GM18508 (cell line): ENCODE measurements around the gene ZSCAN5C.
"Not testable (repeated sequence)": the region's sequence is repeated elsewhere in the genome, so short reads cannot be mapped to it uniquely, and the experiment has no call there.

Experiments
- ATAC-seq: cut with Tn5 transposase; IDR thresholded peaks from one replicate; pipeline ENCODE4 v1.9.1; 2021; ENCODE audit warnings: moderate number of reproducible peaks; ENCODE audit not compliant: insufficient read depth, unreplicated experiment

ZSCAN5C gene

GRCh38 chr19:56191711-56192110 lies 10.4 kb upstream of the ZSCAN5C start:
- ATAC-seq, result no peak

- no peak for ATAC-seq
Observed at GRCh38 chr19:56193981-56194640, 8.0 kb upstream of the ZSCAN5C start.

DNA sequence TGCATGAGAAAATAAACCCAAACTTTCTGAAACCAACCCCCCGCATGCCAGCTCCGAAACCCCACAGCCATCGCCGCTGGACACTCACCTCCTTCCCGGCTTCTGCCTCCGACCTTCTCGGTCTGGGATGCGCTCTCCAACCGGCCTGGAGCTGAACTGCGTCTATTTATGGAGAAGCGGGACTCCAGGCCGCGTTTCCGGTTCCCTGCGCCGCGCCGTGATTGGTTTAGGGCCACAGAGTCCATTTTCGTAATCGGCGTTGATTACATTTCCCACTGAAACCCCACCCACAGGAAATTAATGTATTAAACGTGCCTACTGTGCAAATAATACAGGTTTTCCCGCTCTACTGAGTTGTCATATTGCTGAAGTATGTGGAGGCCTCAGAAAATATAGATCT lies 4.4 kb upstream of the ZSCAN5C start, which contains the start of gene ZSCAN5B:
Gene ZSCAN5B, minus strand, starts transcription at position 138 of the 400 bp plus-strand sequence. CDS start 4,731 bp downstream, outside the sequence.
- ATAC-seq, result not testable (repeated sequence)

DNA sequence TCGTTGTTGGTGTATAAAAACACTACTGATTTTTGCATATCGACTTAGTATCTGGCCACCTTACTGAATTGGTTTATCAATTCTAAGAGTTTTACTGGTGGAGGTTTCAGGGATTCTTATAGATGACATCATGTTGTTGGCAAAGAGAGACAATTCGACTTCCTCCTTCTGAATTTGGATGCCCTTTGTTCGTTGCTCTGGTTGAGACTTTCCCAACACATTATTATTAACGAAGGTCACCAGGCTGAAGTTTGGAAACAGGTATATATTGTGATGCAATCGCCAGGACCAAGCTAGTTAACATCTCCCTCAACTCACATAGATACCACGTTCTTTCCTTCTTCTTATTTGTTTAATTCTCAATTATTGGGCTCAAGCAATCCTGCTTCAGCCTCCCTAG lies 2.4 kb upstream of the ZSCAN5C start:
- no peak for ATAC-seq

GRCh38 chr19:56207581-56207980 lies 5.5 kb downstream of the ZSCAN5C start:
- ATAC-seq, result not testable (repeated sequence)

- no peak for ATAC-seq
Observed at GRCh38 chr19:56209091-56209490, 7.0 kb downstream of the ZSCAN5C start.

GRCh38 chr19:56210036-56210435 lies 8.0 kb downstream of the ZSCAN5C start:
- not testable (repeated sequence) for ATAC-seq

GRCh38 chr19:56211718-56212117 lies 9.6 kb downstream of the ZSCAN5C start:
- ATAC-seq, result no peak

DNA sequence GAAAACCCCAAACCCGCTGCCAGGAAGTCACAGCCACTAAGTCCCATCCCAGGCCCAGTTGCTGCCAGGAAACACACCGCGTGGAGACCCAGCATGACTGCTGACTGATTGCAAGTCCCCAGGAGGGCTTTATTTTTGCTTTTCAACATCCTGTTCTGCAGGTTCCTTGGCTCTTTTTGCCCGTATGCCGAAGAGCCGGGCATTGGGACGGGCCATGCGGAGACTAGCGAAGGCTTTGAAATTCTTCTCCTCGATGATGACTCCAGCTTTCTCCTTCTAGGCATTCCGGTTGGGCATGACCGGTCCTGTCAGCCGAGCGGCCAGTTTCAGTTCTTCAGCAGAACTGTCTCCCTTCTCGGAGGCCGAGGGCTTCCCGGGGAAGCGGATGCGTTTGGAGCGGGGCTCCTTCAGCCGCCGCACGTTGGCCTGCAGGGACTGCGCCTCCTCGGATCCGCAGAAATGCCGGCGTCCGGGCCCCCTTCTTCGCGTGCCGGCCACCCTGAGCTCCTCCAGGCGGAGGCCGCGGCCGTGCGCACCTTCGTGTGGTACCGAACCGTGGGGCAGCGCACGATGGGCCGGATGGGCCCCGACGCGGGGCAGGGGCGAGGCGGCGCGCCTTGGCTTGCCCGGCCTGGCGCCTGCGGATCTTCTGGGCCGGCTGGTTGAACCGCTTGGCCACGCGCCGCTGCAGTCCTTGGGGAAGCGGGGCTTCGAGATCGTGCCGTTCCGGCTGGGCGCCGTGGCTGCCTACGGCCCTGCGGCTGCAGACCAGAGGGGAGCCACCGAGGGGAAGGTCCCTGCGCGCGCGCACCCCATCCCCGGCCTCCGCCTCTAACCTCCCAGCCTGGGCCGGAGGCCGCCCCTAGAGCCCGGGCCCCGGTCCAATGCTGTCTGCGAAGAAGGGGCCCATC lies 15.2 kb downstream of the ZSCAN5C start:
- ATAC-seq, result no peak

DNA sequence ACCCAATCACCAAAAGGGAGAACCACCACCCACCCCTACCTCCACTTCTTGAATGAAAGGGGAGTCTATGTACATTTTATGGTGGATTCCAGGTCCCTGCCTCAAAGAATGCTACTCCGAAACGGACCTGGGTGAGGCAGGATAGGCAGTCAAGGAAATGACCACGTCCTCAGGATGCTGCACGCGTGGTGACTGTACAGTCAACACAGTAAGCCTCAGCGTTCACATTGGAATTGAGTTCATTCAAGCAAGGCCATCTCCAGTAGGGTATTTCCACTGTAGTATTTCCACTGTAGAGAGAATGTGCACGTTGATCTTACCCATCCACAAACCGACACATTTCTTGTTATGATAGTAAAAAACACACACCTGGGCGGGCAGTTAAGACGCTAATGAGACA lies 16.9 kb downstream of the ZSCAN5C start:
- no peak for ATAC-seq

DNA sequence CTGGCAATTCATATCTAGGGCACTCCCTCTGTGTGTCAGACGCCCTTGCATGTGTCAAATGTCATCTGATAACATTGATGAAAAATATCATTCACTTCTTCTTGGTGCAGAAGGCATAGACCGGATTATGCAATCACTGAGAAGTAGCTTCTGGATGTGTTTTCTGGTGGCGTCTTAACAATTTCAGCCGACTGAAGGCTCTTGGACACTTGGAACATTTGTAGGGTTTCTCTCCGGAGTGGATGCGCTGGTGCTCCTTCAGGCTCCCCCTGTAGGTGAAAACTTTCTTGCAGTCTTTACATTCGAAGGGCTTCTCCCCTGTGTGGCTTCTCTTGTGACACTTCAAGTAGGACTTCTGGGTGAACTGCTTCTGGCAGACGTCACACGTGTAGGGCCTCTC lies 19.4 kb downstream of the ZSCAN5C start:
- not testable (repeated sequence) for ATAC-seq

DNA sequence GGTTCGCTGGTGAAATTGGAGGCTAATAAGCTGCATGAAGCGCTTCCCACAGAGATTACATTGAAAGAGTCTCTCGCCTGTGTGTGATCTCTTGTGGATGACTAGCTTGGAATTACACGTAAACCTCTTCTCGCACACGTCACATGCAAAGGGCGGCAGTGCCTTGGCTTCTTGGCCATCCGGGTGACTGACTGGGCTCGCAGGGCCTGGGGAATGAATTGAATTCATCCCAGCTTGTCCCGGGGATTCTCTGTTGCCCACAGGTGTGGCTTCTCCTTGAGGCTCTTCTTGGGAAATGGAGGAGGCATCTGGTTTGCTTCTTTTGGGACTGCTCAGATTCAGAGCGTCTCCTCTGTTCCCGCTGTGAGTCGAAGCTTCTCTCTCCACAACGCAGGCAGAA lies 19.8 kb downstream of the ZSCAN5C start:
- ATAC-seq, result no peak

- no peak for ATAC-seq
Observed at GRCh38 chr19:56222901-56223300, 20.8 kb downstream of the ZSCAN5C start.

DNA sequence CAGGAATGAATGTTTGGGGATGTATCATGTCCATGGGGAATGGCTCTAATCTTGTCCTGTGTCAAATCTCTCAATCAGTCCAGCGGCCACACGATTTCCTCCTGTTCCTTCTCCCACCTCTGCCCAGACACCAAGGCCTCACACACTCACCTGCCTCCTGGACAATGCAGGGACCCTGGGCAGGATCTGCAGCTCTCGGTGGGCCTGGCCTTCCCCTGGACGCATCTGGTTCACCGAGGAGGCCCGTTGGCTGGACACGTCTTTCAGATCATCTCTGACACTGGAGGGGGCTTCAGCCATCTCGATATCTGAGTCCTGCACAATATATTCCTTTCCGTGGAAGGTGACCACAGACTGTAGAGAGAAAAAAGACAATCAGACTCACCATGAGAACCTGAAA lies 21.4 kb downstream of the ZSCAN5C start:
- ATAC-seq, result no peak

GRCh38 chr19:56245121-56245740 lies 43.2 kb downstream of the ZSCAN5C start:
- no peak for ATAC-seq

DNA sequence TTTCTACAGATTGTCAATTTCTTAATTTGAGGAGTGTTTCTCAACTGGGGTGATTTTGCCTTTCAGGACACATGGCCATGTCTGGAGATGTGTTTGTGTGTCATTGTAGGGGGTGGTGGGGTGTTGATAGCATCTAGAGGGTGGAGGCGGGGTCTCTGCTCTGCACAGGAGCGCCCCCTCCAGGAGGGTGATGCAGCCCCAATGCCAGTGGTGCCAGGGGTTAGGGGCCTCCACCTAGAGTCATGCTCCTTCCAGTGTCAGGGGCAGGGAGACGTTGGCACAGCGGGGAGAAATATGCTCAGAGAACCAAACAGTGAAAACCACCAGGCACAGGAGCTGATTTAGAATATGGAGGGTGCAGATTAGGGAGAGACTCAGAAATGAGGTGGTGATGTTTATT lies 43.7 kb downstream of the ZSCAN5C start:
- not testable (repeated sequence) for ATAC-seq

DNA sequence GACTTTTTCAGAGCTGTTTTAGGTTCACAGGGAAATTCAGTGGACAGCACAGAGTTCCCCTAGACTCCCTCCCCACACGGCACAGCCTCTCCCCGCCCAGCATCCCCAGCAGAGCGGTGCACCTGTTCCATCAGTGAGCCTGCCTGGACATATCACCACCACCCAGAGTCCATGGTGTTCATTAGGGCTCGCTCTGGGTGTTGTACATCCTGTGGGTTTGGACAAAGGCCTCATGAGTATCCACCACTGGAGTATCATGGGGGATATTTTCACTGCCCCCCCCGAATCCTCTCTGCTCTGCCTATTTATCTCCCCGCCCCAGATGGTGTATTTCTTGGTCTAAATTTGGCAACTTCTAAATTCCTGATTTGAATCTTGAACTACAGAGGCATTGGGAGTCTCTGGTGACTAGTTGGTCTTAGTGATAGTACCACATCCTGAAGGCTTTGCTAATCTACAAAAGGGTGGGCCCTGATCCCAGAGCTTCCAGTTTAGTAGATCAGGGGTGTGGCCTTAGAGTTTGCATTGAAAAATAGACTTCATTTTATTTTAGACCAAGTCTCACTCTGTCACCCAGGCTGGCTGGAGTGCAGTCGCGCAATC lies 46.8 kb downstream of the ZSCAN5C start:
- not testable (repeated sequence) for ATAC-seq

GRCh38 chr19:56252699-56253422 lies 50.8 kb downstream of the ZSCAN5C start:
- ATAC-seq, result no peak

- ATAC-seq, result no peak
Observed at GRCh38 chr19:56253737-56254136, 51.7 kb downstream of the ZSCAN5C start.

DNA sequence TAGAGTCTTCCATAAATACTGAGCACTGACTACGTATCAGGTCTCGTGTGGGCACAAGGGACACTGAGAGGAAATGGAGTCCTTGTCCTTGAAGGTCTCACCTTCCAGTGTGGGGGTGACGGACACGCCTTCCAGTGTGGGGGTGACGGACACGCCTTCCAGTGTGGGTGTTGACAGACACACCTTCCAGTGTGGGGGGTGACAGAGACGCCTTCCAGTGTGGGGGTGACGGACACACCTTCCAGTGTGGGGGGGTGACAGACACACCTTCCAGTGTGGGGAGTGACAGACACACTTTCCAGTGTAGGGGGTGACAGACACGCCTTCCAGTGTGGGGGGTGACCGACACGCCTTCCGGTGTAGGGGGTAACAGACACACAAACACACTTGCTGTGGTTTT lies 56.2 kb downstream of the ZSCAN5C start:
- ATAC-seq, result no peak
